ENCODE results near the gene CPNE5.

The CPNE5 gene

DNA sequence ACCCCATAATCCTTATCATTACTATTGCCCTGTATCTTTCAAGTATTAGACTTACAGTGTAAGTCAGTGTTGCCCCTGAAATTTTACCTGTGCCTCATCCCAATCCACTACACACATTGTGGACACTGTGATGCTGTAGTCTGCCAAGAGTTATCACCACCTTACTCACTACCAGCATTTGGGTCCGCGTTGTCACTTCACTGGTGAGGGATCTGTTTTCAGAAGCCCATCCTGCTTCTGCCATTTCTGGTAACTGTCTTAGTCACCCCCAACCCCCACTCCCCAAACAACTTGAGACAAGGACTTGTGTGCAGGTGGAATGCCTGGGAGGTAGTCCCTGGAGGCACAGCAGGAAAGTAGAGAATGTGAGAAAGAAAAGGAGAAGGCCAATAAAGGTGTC lies 147.6 kb downstream of the CPNE5 start:
- H3K36me3 ChIP-seq (ENCODE audit: insufficient read depth, low read length): no peaks in the 10 kb centered on the region
- no peak overlapping the region for H3K4me3 ChIP-seq (ENCODE audit: low read length, poor library complexity, severe bottlenecking)
- peaks cover 23% of the 10 kb centered on the region for H3K4me1 ChIP-seq (ENCODE audit: insufficient read depth, low read length, poor library complexity, severe bottlenecking)
- no peaks in the 10 kb centered on the region for H3K9me3 ChIP-seq (ENCODE audit: insufficient read depth, low read depth, low read length)
- H2AFZ ChIP-seq (ENCODE audit: low read length): peak overlapping the region; percentile 86; the same call in 1 of the 2 replicates
- H4K20me1 ChIP-seq (ENCODE audit: insufficient read depth, low read length, poor library complexity, severe bottlenecking): no peaks in the 10 kb centered on the region
- H3F3A ChIP-seq (ENCODE audit: low read depth): 0 out of 2 replicates have a peak, but pooled peaks cover 3% of the 10 kb centered on the region
- TF ChIP-seq, protein P1, sequence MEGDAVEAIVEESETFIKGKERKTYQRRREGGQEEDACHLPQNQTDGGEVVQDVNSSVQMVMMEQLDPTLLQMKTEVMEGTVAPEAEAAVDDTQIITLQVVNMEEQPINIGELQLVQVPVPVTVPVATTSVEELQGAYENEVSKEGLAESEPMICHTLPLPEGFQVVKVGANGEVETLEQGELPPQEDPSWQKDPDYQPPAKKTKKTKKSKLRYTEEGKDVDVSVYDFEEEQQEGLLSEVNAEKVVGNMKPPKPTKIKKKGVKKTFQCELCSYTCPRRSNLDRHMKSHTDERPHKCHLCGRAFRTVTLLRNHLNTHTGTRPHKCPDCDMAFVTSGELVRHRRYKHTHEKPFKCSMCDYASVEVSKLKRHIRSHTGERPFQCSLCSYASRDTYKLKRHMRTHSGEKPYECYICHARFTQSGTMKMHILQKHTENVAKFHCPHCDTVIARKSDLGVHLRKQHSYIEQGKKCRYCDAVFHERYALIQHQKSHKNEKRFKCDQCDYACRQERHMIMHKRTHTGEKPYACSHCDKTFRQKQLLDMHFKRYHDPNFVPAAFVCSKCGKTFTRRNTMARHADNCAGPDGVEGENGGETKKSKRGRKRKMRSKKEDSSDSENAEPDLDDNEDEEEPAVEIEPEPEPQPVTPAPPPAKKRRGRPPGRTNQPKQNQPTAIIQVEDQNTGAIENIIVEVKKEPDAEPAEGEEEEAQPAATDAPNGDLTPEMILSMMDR (conservative IDR thresholded peaks at IDR 0.05; ENCODE audit: low read length): no peak
- H3K4me2 ChIP-seq (ENCODE audit: low read depth, low read length, poor library complexity, severe bottlenecking): peak overlapping the region; percentile 51
- no peaks in the 10 kb centered on the region for H3K9me2 ChIP-seq (replicated peaks; ENCODE audit: low read depth, low read length)
- peak overlapping the region; percentile 20 for H3K9ac ChIP-seq (ENCODE audit: low read depth, low read length, poor library complexity, severe bottlenecking)
- H3K27me3 ChIP-seq (ENCODE audit: insufficient read depth, low read length, poor library complexity, severe bottlenecking): no peaks in the 10 kb centered on the region
- no peaks in the 10 kb centered on the region for H3K79me2 ChIP-seq (ENCODE audit: insufficient read depth, low read length)

DNA sequence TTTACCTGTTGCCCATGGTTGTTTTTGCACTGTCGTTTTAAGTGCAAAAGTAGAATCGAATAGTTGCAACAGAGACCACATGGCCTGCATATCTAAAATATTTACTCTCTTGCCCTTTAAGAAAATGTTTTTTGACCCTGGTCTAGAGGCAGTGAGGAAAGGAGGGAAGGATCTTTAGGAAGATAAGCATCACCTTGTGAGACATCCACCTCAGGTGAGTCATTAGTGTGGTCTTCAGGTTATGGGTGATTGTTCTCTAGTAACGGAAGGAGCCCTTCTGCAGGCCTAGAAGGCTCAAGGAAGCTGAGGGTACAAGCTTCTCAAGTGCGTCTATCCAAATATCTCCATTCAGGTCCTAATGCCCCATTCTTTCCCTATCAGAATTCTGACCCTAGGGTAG lies 148.2 kb downstream of the CPNE5 start:
- Histone ChIP-seq H2AFZ (ENCODE audit: low read length) (no peak overlapping the region), H3K79me2 (ENCODE audit: insufficient read depth, low read length) (no peaks in the 10 kb centered on the region), H3K4me3 (ENCODE audit: low read length, poor library complexity, severe bottlenecking) (no peak overlapping the region), H3K9me3 (ENCODE audit: insufficient read depth, low read depth, low read length) (no peaks in the 10 kb centered on the region), H4K20me1 (ENCODE audit: insufficient read depth, low read length, poor library complexity, severe bottlenecking) (no peaks in the 10 kb centered on the region), H3K4me1 (ENCODE audit: insufficient read depth, low read length, poor library complexity, severe bottlenecking) (peaks cover 23% of the 10 kb centered on the region), H3K9me2 (replicated peaks; ENCODE audit: low read depth, low read length) (no peaks in the 10 kb centered on the region), H3K27me3 (ENCODE audit: insufficient read depth, low read length, poor library complexity, severe bottlenecking) (no peaks in the 10 kb centered on the region), H3K4me2 (ENCODE audit: low read depth, low read length, poor library complexity, severe bottlenecking) (no peak overlapping the region), H3F3A (ENCODE audit: low read depth) (0 out of 2 replicates have a peak, but pooled peaks cover 3% of the 10 kb centered on the region), H3K36me3 (ENCODE audit: insufficient read depth, low read length) (no peaks in the 10 kb centered on the region), H3K9ac (ENCODE audit: low read depth, low read length, poor library complexity, severe bottlenecking) (no peak overlapping the region)
- TF ChIP-seq, protein P1 (conservative IDR thresholded peaks at IDR 0.05; ENCODE audit: low read length): no peak
- no peak for TF ChIP-seq EZH2phosphoT487 (IDR thresholded peaks at IDR 0.05; ENCODE audit: borderline replicate concordance)

Measured in Loucy (cell line).